ENCODE results near the gene TENM3.

The TENM3 gene

DNA sequence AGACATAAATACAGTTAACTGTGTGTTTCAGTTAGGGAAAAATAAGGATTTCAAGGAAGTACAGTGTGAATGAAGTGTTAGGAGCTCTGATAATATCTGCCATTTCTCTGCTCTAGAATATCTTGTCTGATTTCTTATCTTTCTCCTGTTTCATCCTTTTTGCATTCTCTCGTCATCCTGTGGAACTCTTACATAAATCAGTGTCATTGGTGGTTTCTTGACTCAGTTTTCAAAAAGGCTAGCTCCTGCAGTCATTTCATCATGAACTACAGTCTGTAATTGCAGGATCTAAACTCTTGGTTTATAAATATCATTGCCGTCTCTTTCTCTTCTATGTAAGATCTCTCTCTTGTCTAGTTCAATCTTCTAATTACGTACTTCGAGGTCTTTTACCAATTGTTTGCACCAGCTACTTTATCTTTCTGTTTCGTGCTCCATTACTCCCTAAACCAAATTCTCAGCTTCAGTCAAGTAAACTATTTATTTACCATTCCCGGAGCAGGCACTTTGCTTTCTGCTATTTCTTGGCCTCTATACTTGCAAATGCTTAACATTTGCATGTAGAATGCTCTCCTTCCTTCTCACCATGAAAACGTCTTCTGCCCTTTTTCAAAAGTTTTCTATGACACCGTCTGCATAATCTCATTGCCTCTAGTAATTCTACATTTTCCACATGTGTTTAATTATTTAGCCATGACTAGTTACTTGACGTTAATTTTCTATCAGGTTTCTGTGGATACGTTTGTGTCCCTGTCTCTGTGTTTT, 294.0 kb downstream of the TENM3 start:
- TF ChIP-seq, protein P1, sequence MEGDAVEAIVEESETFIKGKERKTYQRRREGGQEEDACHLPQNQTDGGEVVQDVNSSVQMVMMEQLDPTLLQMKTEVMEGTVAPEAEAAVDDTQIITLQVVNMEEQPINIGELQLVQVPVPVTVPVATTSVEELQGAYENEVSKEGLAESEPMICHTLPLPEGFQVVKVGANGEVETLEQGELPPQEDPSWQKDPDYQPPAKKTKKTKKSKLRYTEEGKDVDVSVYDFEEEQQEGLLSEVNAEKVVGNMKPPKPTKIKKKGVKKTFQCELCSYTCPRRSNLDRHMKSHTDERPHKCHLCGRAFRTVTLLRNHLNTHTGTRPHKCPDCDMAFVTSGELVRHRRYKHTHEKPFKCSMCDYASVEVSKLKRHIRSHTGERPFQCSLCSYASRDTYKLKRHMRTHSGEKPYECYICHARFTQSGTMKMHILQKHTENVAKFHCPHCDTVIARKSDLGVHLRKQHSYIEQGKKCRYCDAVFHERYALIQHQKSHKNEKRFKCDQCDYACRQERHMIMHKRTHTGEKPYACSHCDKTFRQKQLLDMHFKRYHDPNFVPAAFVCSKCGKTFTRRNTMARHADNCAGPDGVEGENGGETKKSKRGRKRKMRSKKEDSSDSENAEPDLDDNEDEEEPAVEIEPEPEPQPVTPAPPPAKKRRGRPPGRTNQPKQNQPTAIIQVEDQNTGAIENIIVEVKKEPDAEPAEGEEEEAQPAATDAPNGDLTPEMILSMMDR (IDR thresholded peaks at IDR 0.05; ENCODE audit: control extremely low read depth, extremely low read depth, low read depth, missing control alignments): no peak
- CTCF ChIA-PET: interaction anchor here (1.1 to 1.3 kb wide), 3 partner anchors 10 to 13 kb away, joined by 3 to 5 read pairs (median 3); no protein-coding TSS in a partner anchor
- no peak for DNase-seq (ENCODE audit: extremely low spot score)
- POLR2A ChIA-PET: no interaction called here

DNA sequence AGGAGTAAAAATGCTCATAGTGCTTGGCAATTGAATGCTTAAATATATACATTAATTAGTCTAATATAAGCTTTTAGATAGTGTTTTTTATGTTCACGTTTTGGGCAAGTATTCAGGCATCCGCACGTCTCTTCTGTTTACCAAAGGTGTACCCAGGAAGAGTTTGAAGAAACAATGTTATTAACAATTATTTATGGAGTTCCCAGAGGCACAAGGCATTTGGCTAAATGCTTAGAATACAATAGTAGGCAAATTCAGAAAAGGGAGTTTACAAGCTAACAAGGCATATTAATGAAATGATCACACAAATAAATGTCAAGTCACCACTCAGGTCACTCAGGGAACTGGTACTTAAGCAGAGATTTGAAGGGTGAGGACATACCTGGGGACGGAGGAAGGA, 294.8 kb downstream of the TENM3 start:
- CTCF ChIA-PET: no interaction called here
- TF ChIP-seq, protein P1 (IDR thresholded peaks at IDR 0.05; ENCODE audit: control extremely low read depth, extremely low read depth, low read depth, missing control alignments): no peak
- POLR2A ChIA-PET: no interaction called here
- no peak for DNase-seq (ENCODE audit: extremely low spot score)

DNA sequence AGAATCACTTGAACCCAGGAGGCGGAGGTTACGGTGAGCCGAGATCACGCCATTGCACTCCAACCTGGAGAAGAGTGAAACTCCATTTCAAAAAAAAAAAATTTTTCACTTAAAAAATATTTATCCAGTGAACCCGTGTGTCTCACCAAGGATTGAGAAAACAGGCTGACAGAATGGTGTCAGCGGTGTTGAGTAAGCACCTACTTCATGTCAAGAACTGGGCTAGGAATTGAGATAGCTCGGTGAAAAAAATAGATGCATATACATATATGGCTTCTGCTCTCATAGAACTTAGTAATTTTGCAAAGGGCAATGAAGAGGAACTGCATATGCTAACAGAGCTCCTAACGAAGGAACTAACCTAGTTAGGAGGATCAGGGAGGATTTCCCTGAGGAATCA, 297.3 kb downstream of the TENM3 start:
- TF ChIP-seq, protein P1 (IDR thresholded peaks at IDR 0.05; ENCODE audit: control extremely low read depth, extremely low read depth, low read depth, missing control alignments): no peak
- no peak for DNase-seq (ENCODE audit: extremely low spot score)
- CTCF ChIA-PET: no interaction called here
- POLR2A ChIA-PET: no interaction called here

DNA sequence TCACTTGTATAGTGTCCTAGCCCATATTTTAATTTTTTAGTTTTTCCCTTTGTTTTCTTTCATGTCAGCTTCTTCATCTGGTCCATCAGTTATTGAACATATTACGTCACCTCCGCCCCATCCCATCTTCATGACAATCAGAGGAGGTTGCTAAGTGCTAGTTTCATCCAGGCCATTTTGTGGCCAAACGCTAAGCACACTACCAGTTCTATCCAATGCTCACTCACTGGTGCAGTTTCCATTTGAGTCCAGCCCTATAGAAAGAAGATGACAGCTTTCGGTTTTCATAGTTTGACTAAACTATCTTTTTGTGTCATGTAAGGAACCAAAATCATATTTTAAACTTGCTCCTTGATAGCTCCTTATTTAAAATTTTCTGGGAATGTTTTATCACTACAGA, 304.2 kb downstream of the TENM3 start:
- TF ChIP-seq, protein P1 (IDR thresholded peaks at IDR 0.05; ENCODE audit: control extremely low read depth, extremely low read depth, low read depth, missing control alignments): no peak
- ChIA-PET CTCF (interaction anchor here (0.8 kb wide), 1 partner anchor 11 kb away, joined by 3 read pairs; no protein-coding TSS in a partner anchor), POLR2A (no interaction called here)
- DNase-seq (ENCODE audit: extremely low spot score): peak; percentile 40

DNA sequence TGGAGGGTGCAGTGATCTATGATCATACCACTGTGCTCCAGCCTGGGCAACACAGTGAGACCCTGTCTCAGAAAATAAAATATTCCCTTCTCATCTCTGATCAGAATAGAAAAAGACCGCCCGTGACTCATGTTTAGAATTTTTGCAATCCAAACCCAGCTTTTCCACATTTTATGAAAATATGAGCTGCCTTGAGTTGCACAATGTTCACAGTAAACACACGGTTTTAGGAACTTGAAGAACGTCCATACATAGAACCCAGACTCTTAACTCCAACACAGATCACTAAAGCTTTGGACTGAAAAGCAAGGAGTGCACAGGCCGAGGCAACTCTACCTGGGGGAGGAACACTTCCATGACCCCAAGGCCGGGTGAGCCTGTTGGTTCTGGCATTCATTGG, 305.0 kb downstream of the TENM3 start:
- CTCF ChIA-PET: interaction anchor here (0.8 kb wide), 1 partner anchor 11 kb away, joined by 3 read pairs; no protein-coding TSS in a partner anchor
- TF ChIP-seq, protein P1 (IDR thresholded peaks at IDR 0.05; ENCODE audit: control extremely low read depth, extremely low read depth, low read depth, missing control alignments): no peak
- DNase-seq (ENCODE audit: extremely low spot score): no peak
- POLR2A ChIA-PET: interaction anchor here (0.6 kb wide), 1 partner anchor 44 kb away, joined by 5 read pairs; no protein-coding TSS in a partner anchor

DNA sequence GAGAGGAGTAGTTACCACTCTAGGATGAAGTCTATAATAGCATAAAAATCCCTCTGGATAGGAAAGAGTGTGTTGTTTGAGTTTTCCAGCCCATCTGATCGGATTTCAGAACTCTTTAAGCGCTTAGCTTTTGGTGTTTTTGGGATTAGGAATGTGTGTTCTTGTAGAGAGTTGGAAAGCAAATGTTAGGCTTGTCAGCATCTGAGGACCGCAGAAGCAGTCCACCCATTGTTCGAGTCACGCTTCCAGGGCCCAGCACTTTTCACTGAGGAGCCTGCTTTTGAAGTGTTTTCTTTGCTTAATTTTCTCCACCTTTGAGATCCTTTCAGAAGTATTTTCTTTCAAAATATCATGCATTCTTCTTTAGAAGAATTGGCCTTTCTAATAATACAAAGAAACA, 306.2 kb downstream of the TENM3 start:
- POLR2A ChIA-PET: no interaction called here
- TF ChIP-seq, protein P1 (IDR thresholded peaks at IDR 0.05; ENCODE audit: control extremely low read depth, extremely low read depth, low read depth, missing control alignments): no peak
- CTCF ChIA-PET: no interaction called here
- DNase-seq (ENCODE audit: extremely low spot score): no peak

Measured in GM10248 (cell line).